IMR-90 (cell line): ENCODE measurements around the gene ADSS1. TPM values are rescaled to one million over a fixed set of nuclear protein-coding genes. Genes with fewer than 3 reads are reported as not detected.

Experiments
- ATAC-seq: fragments of 200-7000 bp; cut with Tn5 transposase; 2 replicates; pipeline ENCODE4 v1.9.1; 2020; ENCODE audit warnings: low read depth, mild to moderate bottlenecking, moderate library complexity
- BruUV-seq: library from RNA; stranded (reverse); fragments of 400-500 nt; replicated peaks from 2 replicates; lab custom pipeline; 2021; lab: Mats Ljungman, UMichigan
- CTCF ChIA-PET: fragments of 300-600 bp; formaldehyde crosslinking; extraction: SDS; loops from one replicate; lab custom pipeline; 2021; ENCODE audit warnings: antibody characterized with exemption; lab: Yijun Ruan, JAX
- POLR2A ChIA-PET: fragments of 300-600 bp; sonication (Branson Sonifier 250); formaldehyde crosslinking; loops from one replicate; lab custom pipeline; 2022; ENCODE audit warnings: antibody characterized with exemption; ENCODE audit not compliant: unreplicated experiment; lab: Charles Lee
- DNase-seq: peaks from one replicate; pipeline ENCODE4 v3.0.0; 2013
- H2AFZ ChIP-seq: replicated peaks from 2 replicates; pipeline ENCODE3; 2013; ENCODE audit warnings: low read length, mild to moderate bottlenecking; ENCODE audit not compliant: poor library complexity
- H2AK5ac ChIP-seq: 2 replicates; pipeline ENCODE4 v1.6.1; 2013; ENCODE audit warnings: low read depth, low read length, inconsistent platforms
- H2AK9ac ChIP-seq: replicated peaks from 2 replicates; pipeline ENCODE3; 2013; ENCODE audit warnings: mild to moderate bottlenecking, low read depth, low read length, moderate library complexity; ENCODE audit not compliant: poor library complexity
- H2BK120ac ChIP-seq: 2 replicates; pipeline ENCODE4 v1.6.1; 2013; ENCODE audit warnings: low read depth, low read length, inconsistent platforms
- H2BK15ac ChIP-seq: 3 replicates; pipeline ENCODE4 v1.6.1; 2013; ENCODE audit warnings: low read depth, low read length, inconsistent platforms
- H2BK20ac ChIP-seq: 2 replicates; pipeline ENCODE4 v1.6.1; 2013; ENCODE audit warnings: low read depth, mild to moderate bottlenecking, inconsistent platforms, low read length, moderate library complexity
- H2BK5ac ChIP-seq: 2 replicates; pipeline ENCODE4 v1.6.1; 2013; ENCODE audit warnings: mild to moderate bottlenecking, low read depth, low read length, inconsistent platforms; ENCODE audit not compliant: poor library complexity, severe bottlenecking
- H3K14ac ChIP-seq: replicated peaks from 2 replicates; pipeline ENCODE4 v1.6.1; 2013; ENCODE audit warnings: low read depth, low read length, inconsistent platforms
- H3K18ac ChIP-seq: 2 replicates; pipeline ENCODE4 v1.6.1; 2013; ENCODE audit warnings: low read depth, low read length, control low read depth
- H3K23ac ChIP-seq: 2 replicates; pipeline ENCODE4 v1.6.1; 2013; ENCODE audit warnings: low read depth, low read length, inconsistent platforms
- H3K27ac ChIP-seq: 2 replicates; pipeline ENCODE4 v1.5.1; 2013; ENCODE audit warnings: mild to moderate bottlenecking, control low read depth, low read length; ENCODE audit not compliant: insufficient read depth
- H3K27me3 ChIP-seq: 2 replicates; pipeline ENCODE4 v1.6.1; 2013; ENCODE audit warnings: low read length; ENCODE audit not compliant: control insufficient read depth, insufficient read depth
- H3K36me3 ChIP-seq: 2 replicates; pipeline ENCODE4 v1.6.1; 2013; ENCODE audit warnings: low read length, mixed read lengths; ENCODE audit not compliant: control insufficient read depth, insufficient read depth
- H3K4ac ChIP-seq: 2 replicates; pipeline ENCODE4 v1.6.1; 2013; ENCODE audit warnings: low read depth, low read length, inconsistent platforms
- H3K4me1 ChIP-seq: 2 replicates; pipeline ENCODE4 v1.6.1; 2013; ENCODE audit warnings: low read length, mixed read lengths; ENCODE audit not compliant: control insufficient read depth, insufficient read depth
- H3K4me2 ChIP-seq: 2 replicates; pipeline ENCODE4 v1.6.1; 2013; ENCODE audit warnings: low read depth, mild to moderate bottlenecking, control low read depth, low read length, moderate library complexity
- H3K4me3 ChIP-seq: 2 replicates; pipeline ENCODE4 v1.5.1; 2013; ENCODE audit warnings: low read depth, mild to moderate bottlenecking, control low read depth, low read length, moderate library complexity; ENCODE audit not compliant: insufficient read depth
- H3K56ac ChIP-seq: 2 replicates; pipeline ENCODE4 v1.6.1; 2013; ENCODE audit warnings: low read length, inconsistent platforms; ENCODE audit not compliant: insufficient read depth; ENCODE audit errors: extremely low read depth
- H3K79me1 ChIP-seq, 2 experiments: 2 replicates each; pipeline ENCODE4 v1.6.1; 2013; ENCODE audit warnings: low read length in 2 of 2, inconsistent platforms in 1 of 2, low read depth in 1 of 2
- H3K9ac ChIP-seq: 2 replicates; pipeline ENCODE4 v1.6.1; 2013; ENCODE audit warnings: low read depth, low read length, control low read depth
- H3K9me1 ChIP-seq: 2 replicates; pipeline ENCODE4 v1.6.1; 2013; ENCODE audit warnings: low read length, inconsistent platforms; ENCODE audit not compliant: insufficient read depth
- H3K9me3 ChIP-seq: 2 replicates; pipeline ENCODE4 v1.6.1; 2013; ENCODE audit warnings: low read length; ENCODE audit not compliant: control insufficient read depth, insufficient read depth
- H4K20me1 ChIP-seq: 2 replicates; pipeline ENCODE4 v1.6.1; 2013; ENCODE audit warnings: low read length, inconsistent platforms; ENCODE audit not compliant: insufficient read depth
- H4K5ac ChIP-seq: 2 replicates; pipeline ENCODE4 v1.6.1; 2013; ENCODE audit warnings: mild to moderate bottlenecking, low read depth, low read length, control low read depth
- H4K8ac ChIP-seq, 2 experiments: 2 replicates each; pipeline ENCODE4 v1.6.1; 2013; ENCODE audit warnings: low read depth in 2 of 2, low read length in 2 of 2, control low read depth in 1 of 2, inconsistent platforms in 1 of 2
- H4K91ac ChIP-seq: 2 replicates; pipeline ENCODE4 v1.6.1; 2013; ENCODE audit warnings: low read depth, low read length, inconsistent platforms; ENCODE audit not compliant: insufficient read depth
- BHLHE40 ChIP-seq: fragments of 150-350 bp; IDR thresholded peaks from 2 replicates; pipeline ENCODE4 v1.6.1; 2016; ENCODE audit warnings: mild to moderate bottlenecking, low read depth, low read length
- CEBPB ChIP-seq: IDR thresholded peaks from 2 replicates; pipeline ENCODE4 v1.6.1; 2012; ENCODE audit warnings: low read depth, low read length, improper control_type of control experiment
- CHD1 ChIP-seq: IDR thresholded peaks from 2 replicates; pipeline ENCODE4 v1.6.1; 2012; ENCODE audit warnings: low read depth, low read length, improper control_type of control experiment
- FOS ChIP-seq: fragments of 150-350 bp; IDR thresholded peaks from 2 replicates; pipeline ENCODE4 v1.6.1; 2016; ENCODE audit warnings: low read depth, low read length
- MAFK ChIP-seq: IDR thresholded peaks from 2 replicates; pipeline ENCODE4 v1.6.1; 2012; ENCODE audit warnings: low read depth, low read length, improper control_type of control experiment
- MAZ ChIP-seq: IDR thresholded peaks from 2 replicates; pipeline ENCODE4 v1.6.1; 2012; ENCODE audit warnings: low read depth, mild to moderate bottlenecking, low read length, improper control_type of control experiment, moderate library complexity, borderline replicate concordance
- MXI1 ChIP-seq: IDR thresholded peaks from 2 replicates; pipeline ENCODE4 v1.6.1; 2012; ENCODE audit warnings: low read depth, mild to moderate bottlenecking, low read length, moderate library complexity, borderline replicate concordance
- NFE2L2 ChIP-seq: fragments of 150-350 bp; IDR thresholded peaks from 2 replicates; pipeline ENCODE4 v1.6.1; 2016; ENCODE audit warnings: low read depth, mild to moderate bottlenecking, low read length
- POLR2A ChIP-seq: IDR thresholded peaks from 2 replicates; pipeline ENCODE4 v1.6.1; 2012; ENCODE audit warnings: mild to moderate bottlenecking, low read depth, low read length
- RFX5 ChIP-seq: IDR thresholded peaks from 2 replicates; pipeline ENCODE4 v1.8.0; 2012; ENCODE audit warnings: low read depth, mild to moderate bottlenecking, low read length, moderate library complexity
- SMC3 ChIP-seq: fragments of 150-350 bp; IDR thresholded peaks from 2 replicates; pipeline ENCODE4 v1.6.1; 2016; ENCODE audit warnings: low read depth, mild to moderate bottlenecking, antibody characterized with exemption, low read length, moderate library complexity
- WGBS, 2 experiments: methylation state at CpG; one replicate each; pipeline versions ENCODE4 v1.1.5 to v1.1.7; 2013; ENCODE audit warnings: missing lambda C conversion rate in 2 of 2; ENCODE audit not compliant: insufficient read length in 1 of 2; ENCODE audit errors: extremely low coverage in 2 of 2; 5-methylcytosine and 5-hydroxymethylcytosine counted together
- dilution Hi-C: fragments of 300-500 bp; cut with HindIII; formaldehyde crosslinking; loops from one replicate; pipeline ENCODE4 v1.14.3; 2018; ENCODE audit warnings: low sequenced_read_pairs; ENCODE audit not compliant: unreplicated experiment
- in situ Hi-C: fragments of 300-500 bp; cut with MboI; formaldehyde crosslinking; loops from 3 replicates; pipeline ENCODE4 v1.14.3; 2019; ENCODE audit warnings: low sequenced_read_pairs, inconsistent platforms, mixed read lengths
- intact Hi-C: fragments of 100-400 bp; cut with micrococcal nuclease; formaldehyde crosslinking; loops from 2 replicates; pipeline ENCODE4 v1.10.0; 2022
- polyA plus RNA-seq, 3 experiments: library from polyadenylated mRNA; depleted of rRNA; stranded (reverse); fragments of >200 nt; gene quantifications; 2 replicates each; pipeline ENCODE4 v1.2.3, GENCODE V29; 2012; ENCODE audit warnings: low replicate concordance in 1 of 3
- total RNA-seq: library from RNA; depleted of rRNA; stranded (reverse); fragments of >200 nt; gene quantifications from 2 replicates; pipeline ENCODE4 v1.2.3, GENCODE V29; 2012
- TF ChIP-seq, protein P1 (sequence below): conservative IDR thresholded peaks from 2 replicates; pipeline ENCODE4 v1.5.1; 2012; ENCODE audit warnings: mild to moderate bottlenecking, low read depth, low read length, improper control_type of control experiment
- TF ChIP-seq, protein P2 (sequence below): fragments of 150-350 bp; IDR thresholded peaks from 2 replicates; pipeline ENCODE4 v1.6.1; 2016; ENCODE audit warnings: low read depth, mild to moderate bottlenecking, low read length, moderate library complexity, borderline replicate concordance
- TF ChIP-seq, protein P3 (sequence below): fragments of 150-350 bp; IDR thresholded peaks from 2 replicates; pipeline ENCODE4 v1.6.1; 2017; ENCODE audit warnings: mild to moderate bottlenecking, antibody characterized with exemption, low read length, low read depth

ADSS1 gene
- total and polyA plus RNA-seq, 2 of the 4 experiments (the other 2 are of a cell fraction), result 1.8 to 5.2 TPM

DNA sequence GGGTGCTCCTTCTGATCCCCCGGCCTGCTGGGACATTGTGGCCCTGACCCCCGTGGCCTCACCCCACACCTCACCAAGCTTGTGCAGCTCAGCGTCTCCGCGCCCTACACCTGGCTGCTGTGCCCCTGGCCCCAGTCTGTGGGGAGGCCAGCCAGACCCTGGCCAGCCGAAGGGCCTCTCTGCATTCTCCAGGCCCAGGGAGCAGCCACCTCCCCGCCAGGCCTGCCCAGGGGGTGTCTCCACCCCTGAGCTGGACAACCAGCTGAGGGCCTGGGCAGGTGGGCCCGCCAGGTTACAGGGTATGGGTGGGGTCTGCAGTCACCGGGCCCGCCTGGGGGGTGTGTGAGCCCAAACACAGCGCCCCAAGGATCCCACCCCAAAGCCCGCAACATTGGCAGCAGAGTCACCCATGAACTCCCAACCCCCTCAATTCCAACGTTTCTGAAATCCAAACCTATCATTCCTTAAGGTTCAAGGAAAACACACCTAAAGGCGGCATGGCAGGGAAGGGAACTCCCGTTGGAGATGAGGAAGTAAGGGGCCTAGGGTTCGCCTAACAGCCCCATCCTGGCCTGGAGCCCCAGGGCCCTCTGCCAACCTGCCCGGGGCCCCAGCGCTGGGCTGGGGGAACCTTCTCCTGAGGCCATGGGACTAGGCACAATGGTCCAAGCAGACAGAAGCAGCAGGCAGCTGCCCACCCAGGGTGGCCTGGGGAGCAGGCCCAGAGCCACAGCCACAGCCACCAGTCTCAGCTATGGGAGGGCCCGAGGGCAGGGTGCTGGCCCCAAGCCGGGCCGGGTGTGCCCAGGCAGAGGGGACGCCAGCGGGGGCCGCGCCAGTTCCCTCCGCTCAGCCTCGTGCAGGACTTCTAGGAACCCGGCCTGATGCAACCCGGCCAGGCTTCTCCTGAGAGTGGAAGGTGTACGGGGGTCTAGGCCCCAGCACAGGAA, 63.0 kb downstream of the ADSS1 start:
- Histone ChIP-seq H3K27me3 (no peaks in the 10 kb centered on the region), H4K20me1 (peaks cover 81% of the 10 kb centered on the region), H2BK15ac (no peak overlapping the region), H3K4ac (no peak overlapping the region), H3K4me3 (no peak overlapping the region), H2AK9ac (peak overlapping the region; percentile 16), H3K36me3 (peaks cover 41% of the 10 kb centered on the region), H3K27ac (no peak overlapping the region), H4K91ac (no peak overlapping the region), H3K9ac (no peak overlapping the region), H2BK20ac (no peak overlapping the region), H4K8ac (no peak overlapping the region), H3K56ac (no peak overlapping the region), H2BK120ac (no peak overlapping the region), H4K5ac (no peak overlapping the region), H2AFZ (no peak overlapping the region), H3K79me1 (peaks cover 9 to 54% of the 10 kb centered on the region in 2 experiments; a peak in 3 of 4 replicates), H2AK5ac (no peak overlapping the region), H3K23ac (no peak overlapping the region), H3K4me2 (no peak overlapping the region), H3K14ac (no peak overlapping the region), H3K18ac (no peak overlapping the region), H3K9me1 (no peaks in the 10 kb centered on the region), H3K4me1 (no peaks in the 10 kb centered on the region), H2BK5ac (no peak overlapping the region), H3K9me3 (no peaks in the 10 kb centered on the region)
- no peak for TF ChIP-seq CHD1
- TF ChIP-seq BHLHE40, result no peak
- TF ChIP-seq, protein P1, sequence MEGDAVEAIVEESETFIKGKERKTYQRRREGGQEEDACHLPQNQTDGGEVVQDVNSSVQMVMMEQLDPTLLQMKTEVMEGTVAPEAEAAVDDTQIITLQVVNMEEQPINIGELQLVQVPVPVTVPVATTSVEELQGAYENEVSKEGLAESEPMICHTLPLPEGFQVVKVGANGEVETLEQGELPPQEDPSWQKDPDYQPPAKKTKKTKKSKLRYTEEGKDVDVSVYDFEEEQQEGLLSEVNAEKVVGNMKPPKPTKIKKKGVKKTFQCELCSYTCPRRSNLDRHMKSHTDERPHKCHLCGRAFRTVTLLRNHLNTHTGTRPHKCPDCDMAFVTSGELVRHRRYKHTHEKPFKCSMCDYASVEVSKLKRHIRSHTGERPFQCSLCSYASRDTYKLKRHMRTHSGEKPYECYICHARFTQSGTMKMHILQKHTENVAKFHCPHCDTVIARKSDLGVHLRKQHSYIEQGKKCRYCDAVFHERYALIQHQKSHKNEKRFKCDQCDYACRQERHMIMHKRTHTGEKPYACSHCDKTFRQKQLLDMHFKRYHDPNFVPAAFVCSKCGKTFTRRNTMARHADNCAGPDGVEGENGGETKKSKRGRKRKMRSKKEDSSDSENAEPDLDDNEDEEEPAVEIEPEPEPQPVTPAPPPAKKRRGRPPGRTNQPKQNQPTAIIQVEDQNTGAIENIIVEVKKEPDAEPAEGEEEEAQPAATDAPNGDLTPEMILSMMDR, result no peak
- no peak for TF ChIP-seq SMC3
- no peak for TF ChIP-seq MAZ
- TF ChIP-seq FOS, result no peak
- no peak for TF ChIP-seq POLR2A
- no peak for TF ChIP-seq MAFK
- TF ChIP-seq, protein P2, sequence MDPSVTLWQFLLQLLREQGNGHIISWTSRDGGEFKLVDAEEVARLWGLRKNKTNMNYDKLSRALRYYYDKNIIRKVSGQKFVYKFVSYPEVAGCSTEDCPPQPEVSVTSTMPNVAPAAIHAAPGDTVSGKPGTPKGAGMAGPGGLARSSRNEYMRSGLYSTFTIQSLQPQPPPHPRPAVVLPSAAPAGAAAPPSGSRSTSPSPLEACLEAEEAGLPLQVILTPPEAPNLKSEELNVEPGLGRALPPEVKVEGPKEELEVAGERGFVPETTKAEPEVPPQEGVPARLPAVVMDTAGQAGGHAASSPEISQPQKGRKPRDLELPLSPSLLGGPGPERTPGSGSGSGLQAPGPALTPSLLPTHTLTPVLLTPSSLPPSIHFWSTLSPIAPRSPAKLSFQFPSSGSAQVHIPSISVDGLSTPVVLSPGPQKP, result no peak
- TF ChIP-seq, protein P3, sequence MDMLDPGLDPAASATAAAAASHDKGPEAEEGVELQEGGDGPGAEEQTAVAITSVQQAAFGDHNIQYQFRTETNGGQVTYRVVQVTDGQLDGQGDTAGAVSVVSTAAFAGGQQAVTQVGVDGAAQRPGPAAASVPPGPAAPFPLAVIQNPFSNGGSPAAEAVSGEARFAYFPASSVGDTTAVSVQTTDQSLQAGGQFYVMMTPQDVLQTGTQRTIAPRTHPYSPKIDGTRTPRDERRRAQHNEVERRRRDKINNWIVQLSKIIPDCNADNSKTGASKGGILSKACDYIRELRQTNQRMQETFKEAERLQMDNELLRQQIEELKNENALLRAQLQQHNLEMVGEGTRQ, result no peak
- no peak for TF ChIP-seq NFE2L2
- TF ChIP-seq MXI1, result no peak
- TF ChIP-seq RFX5, result no peak
- no peak for TF ChIP-seq CEBPB
- no TSS peak for BruUV-seq
- POLR2A ChIA-PET, result no interaction called here
- no peak for DNase-seq
- dilution Hi-C loops, result no loop called here
- in situ Hi-C loops, result no loop called here
- CTCF ChIA-PET, result no interaction called here
- intact Hi-C loops, result no loop called here
- ATAC-seq, result no peak
- 57% methylated on average over 3 of the region's 30 CpGs; no CpG with 5 or more reads in 1 of the 2 experiments for WGBS, 2 experiments
